Mesendoderm (in vitro differentiated cells): Measurements from ENCODE around the gene RELB.
"Not testable (repeated sequence)": the region's sequence is repeated elsewhere in the genome, so short reads cannot be mapped to it uniquely, and the experiment has no call there.

Experiments
- DNase-seq: peaks from one replicate; pipeline ENCODE4 v3.0.0; 2013
- H2AK5ac ChIP-seq: 2 replicates; pipeline ENCODE4 v1.6.1; 2013; ENCODE audit warnings: low read length, inconsistent platforms
- H2BK120ac ChIP-seq: 2 replicates; pipeline ENCODE4 v1.6.1; 2013; ENCODE audit warnings: low read depth, mild to moderate bottlenecking, low read length, moderate library complexity, mixed read lengths
- H2BK15ac ChIP-seq: replicated peaks from 2 replicates; pipeline ENCODE4 v1.6.1; 2013; ENCODE audit warnings: low read depth, mild to moderate bottlenecking, moderate library complexity
- H2BK5ac ChIP-seq: 2 replicates; pipeline ENCODE4 v1.6.1; 2013; ENCODE audit warnings: low read length, inconsistent platforms
- H3K18ac ChIP-seq: 2 replicates; pipeline ENCODE4 v1.6.1; 2013; ENCODE audit warnings: mild to moderate bottlenecking, low read length, mixed read lengths
- H3K23ac ChIP-seq: one replicate; pipeline ENCODE4 v1.6.1; 2013; ENCODE audit warnings: low read length
- H3K27ac ChIP-seq: 2 replicates; pipeline ENCODE4 v1.5.1; 2013; ENCODE audit warnings: low read depth, mild to moderate bottlenecking, inconsistent platforms, low read length, moderate library complexity
- H3K27me3 ChIP-seq: 2 replicates; pipeline ENCODE4 v1.6.1; 2013; ENCODE audit warnings: low read length, control low read depth, mild to moderate bottlenecking, inconsistent platforms; ENCODE audit not compliant: insufficient read depth, poor library complexity
- H3K36me3 ChIP-seq: 2 replicates; pipeline ENCODE4 v1.6.1; 2013; ENCODE audit warnings: low read length, inconsistent platforms; ENCODE audit not compliant: control insufficient read depth, insufficient read depth
- H3K4ac ChIP-seq: one replicate; pipeline ENCODE4 v1.6.1; 2013; ENCODE audit warnings: low read depth, mild to moderate bottlenecking, low read length, moderate library complexity
- H3K4me1 ChIP-seq: 2 replicates; pipeline ENCODE4 v1.6.1; 2013; ENCODE audit warnings: low read depth, low read length, inconsistent platforms; ENCODE audit not compliant: control insufficient read depth
- H3K4me2 ChIP-seq: 2 replicates; pipeline ENCODE4 v1.6.1; 2013; ENCODE audit warnings: low read length
- H3K4me3 ChIP-seq: 2 replicates; pipeline ENCODE4 v1.5.1; 2013; ENCODE audit warnings: mild to moderate bottlenecking, low read length
- H3K56ac ChIP-seq: one replicate; pipeline ENCODE4 v1.6.1; 2013; ENCODE audit warnings: low read length
- H3K79me1 ChIP-seq: 2 replicates; pipeline ENCODE4 v1.6.1; 2013; ENCODE audit warnings: low read length, inconsistent platforms
- H3K79me2 ChIP-seq: 2 replicates; pipeline ENCODE4 v1.6.1; 2013; ENCODE audit warnings: mild to moderate bottlenecking, low read length; ENCODE audit not compliant: control insufficient read depth, insufficient read depth
- H3K9ac ChIP-seq: 2 replicates; pipeline ENCODE4 v1.6.1; 2013; ENCODE audit warnings: low read length, inconsistent platforms
- H4K5ac ChIP-seq: one replicate; pipeline ENCODE4 v1.6.1; 2013; ENCODE audit warnings: low read length
- H4K8ac ChIP-seq: one replicate; pipeline ENCODE4 v1.6.1; 2013; ENCODE audit warnings: low read depth, mild to moderate bottlenecking, control low read depth, low read length, moderate library complexity
- WGBS: extraction: QIAGEN DNeasy Blood & Tissue Kit; methylation state at CpG from one replicate; pipeline ENCODE4 v1.1.7; 2013; ENCODE audit warnings: low lambda C conversion rate, missing lambda C conversion rate; ENCODE audit not compliant: insufficient coverage; ENCODE audit errors: extremely low coverage; 5-methylcytosine and 5-hydroxymethylcytosine counted together

The RELB gene

DNA sequence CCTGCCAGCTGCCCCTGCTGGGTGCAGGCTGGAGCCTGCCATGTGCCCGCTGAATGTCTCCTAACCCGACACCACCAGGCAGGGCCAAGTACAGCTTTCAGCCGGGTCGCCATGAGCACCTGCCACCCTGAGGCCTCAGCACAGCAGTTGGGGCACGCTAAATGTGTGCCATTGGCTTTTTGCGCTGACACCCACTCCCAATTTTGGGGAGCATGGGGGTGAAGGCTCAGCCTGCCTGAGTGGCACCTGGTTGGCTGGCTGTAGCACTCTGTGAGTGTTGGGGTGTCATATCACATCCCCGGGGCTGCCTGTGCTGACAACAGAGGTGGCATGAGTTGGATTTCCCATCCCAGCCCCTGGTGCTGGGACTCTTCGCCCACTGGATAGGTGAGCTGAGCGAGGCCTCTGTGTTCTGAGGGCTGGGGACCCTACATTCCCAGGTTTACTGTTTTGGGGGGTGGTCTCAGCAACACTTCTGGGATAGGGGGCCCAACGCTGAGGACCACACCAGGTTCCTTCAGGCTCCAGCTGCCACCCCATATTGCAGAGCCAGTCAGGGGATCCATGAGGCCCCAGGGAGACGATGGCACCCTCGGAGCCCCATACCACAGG is 7.2 kb upstream of the RELB start:
- no peak overlapping the region for H3K4me3 ChIP-seq
- H4K8ac ChIP-seq = no peak overlapping the region
- no peak overlapping the region for H3K4ac ChIP-seq
- no peak overlapping the region for H3K27ac ChIP-seq
- H2BK120ac ChIP-seq = no peak overlapping the region
- no peaks in the 10 kb centered on the region for H3K36me3 ChIP-seq
- no peak overlapping the region for H3K9ac ChIP-seq
- H2BK15ac ChIP-seq = no peak overlapping the region
- no peaks in the 10 kb centered on the region for H3K4me1 ChIP-seq
- H4K5ac ChIP-seq = no peak overlapping the region
- H3K23ac ChIP-seq = no peak overlapping the region
- H2AK5ac ChIP-seq = no peak overlapping the region
- no CpG with 5 or more reads among the region's 12 CpGs for WGBS
- H3K79me1 ChIP-seq = no peaks in the 10 kb centered on the region
- no peak overlapping the region for H3K4me2 ChIP-seq
- no peak overlapping the region for H3K18ac ChIP-seq
- no peak overlapping the region for H3K56ac ChIP-seq
- no peak for DNase-seq
- no peak overlapping the region for H2BK5ac ChIP-seq
- H3K79me2 ChIP-seq = no peaks in the 10 kb centered on the region
- no peaks in the 10 kb centered on the region for H3K27me3 ChIP-seq

DNA sequence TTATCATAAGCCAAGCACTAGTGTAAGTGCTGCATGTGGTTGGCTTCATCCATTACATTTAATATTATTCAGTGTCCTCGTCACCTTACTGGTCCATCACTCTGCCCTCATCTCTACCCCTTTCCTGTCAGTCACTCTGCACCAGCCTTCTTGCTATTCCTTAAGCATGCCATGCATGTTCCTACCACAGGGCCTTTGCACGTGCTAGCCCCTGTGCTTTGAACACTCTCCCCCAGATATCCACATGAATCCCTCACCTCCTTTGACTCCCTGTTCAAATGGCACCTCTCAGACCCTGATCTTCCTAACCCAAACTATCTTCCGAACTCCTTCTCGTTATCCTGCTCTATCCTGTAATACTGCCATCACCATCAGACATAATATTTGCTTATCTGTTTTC is 3.2 kb upstream of the RELB start:
- Histone ChIP-seq H2BK5ac (no peak overlapping the region), H2BK120ac (no peak overlapping the region), H3K56ac (no peak overlapping the region), H3K4ac (no peak overlapping the region), H3K79me2 (no peaks in the 10 kb centered on the region), H3K79me1 (no peaks in the 10 kb centered on the region), H2AK5ac (no peak overlapping the region), H3K4me2 (no peak overlapping the region), H3K27me3 (no peaks in the 10 kb centered on the region), H3K23ac (no peak overlapping the region), H3K36me3 (no peaks in the 10 kb centered on the region), H4K5ac (no peak overlapping the region), H3K4me1 (no peaks in the 10 kb centered on the region), H4K8ac (no peak overlapping the region), H3K4me3 (no peak overlapping the region), H3K27ac (no peak overlapping the region), H3K9ac (no peak overlapping the region), H3K18ac (no peak overlapping the region), H2BK15ac (no peak overlapping the region)
- DNase-seq = no peak
- no CpG with 5 or more reads among the region's 4 CpGs for WGBS

DNA sequence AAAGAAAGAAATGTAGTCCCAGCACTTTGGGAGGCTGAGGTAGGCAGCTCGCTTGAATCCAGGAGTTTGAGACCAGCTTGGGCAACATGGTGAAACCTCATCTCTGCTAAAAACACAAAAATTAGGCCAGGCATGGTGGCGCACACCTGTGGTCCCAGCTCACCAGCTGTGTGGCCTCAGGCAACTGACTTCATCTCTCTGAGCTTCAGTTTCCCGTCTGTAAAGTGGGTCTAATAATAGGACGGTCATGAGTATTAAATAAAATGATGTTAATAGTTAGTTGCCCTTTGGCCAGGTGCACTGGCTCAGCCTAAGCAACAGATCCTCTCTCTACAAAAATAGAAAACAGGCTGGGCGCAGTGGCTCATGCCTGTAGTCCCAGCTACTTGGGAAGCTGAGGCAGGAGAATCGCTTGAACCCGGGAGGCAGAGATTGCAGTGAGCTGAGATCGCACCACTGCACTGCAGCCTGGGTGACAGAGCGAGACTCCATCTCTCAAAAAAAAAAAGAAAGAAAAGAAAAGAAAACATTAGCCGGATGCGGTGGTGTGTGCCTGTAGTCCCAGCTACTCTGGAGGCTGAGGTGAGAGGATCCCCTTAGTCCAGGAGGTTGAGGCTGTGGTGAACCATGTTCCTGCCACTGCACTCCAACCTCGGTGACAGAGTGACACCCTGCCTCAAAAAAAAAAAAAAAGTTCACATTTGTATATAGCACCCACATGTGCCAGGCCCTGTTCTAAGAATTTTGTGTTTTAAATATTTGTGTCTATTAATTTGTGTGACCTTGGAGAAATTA is 1.9 kb upstream of the RELB start:
- H3K4me3 ChIP-seq, H3K4ac ChIP-seq: not testable (repeated sequence)

DNA sequence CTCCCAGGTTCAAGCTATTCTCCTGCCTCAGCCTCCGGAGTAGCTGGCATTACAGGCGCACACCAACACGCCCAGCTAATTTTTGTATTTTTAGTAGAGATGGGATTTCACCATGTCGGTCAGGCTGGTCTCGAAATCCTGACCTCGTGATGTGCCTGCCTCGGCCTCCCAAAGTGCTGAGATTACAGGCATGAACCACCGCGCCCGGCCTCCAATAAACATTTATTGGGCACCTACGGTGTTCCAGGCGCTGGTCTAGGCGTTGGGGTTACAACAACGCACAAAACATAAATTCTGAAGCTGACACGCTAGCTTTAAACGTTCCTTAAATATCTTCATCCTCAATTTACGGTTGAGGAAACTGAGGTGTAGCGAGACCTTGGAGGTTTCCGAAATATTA is 599 bp upstream of the RELB start:
- H3K36me3 ChIP-seq, H4K8ac ChIP-seq, H3K4ac ChIP-seq, H3K18ac ChIP-seq, H3K27me3 ChIP-seq, H3K23ac ChIP-seq, H3K27ac ChIP-seq, H2AK5ac ChIP-seq, H3K79me2 ChIP-seq, H3K79me1 ChIP-seq, H3K4me2 ChIP-seq, H3K4me3 ChIP-seq, H3K9ac ChIP-seq, DNase-seq, H3K56ac ChIP-seq, H2BK15ac ChIP-seq, H4K5ac ChIP-seq, H3K4me1 ChIP-seq, H2BK120ac ChIP-seq, H2BK5ac ChIP-seq: not testable (repeated sequence)
- WGBS = no CpG with 5 or more reads among the region's 19 CpGs

More for the DNA sequence above, 1.9 kb upstream of the RELB start:
- no CpG with 5 or more reads among the region's 12 CpGs for WGBS
- DNase-seq, H3K27ac ChIP-seq, H4K8ac ChIP-seq, H3K4me1 ChIP-seq, H3K4me2 ChIP-seq, H3K56ac ChIP-seq, H4K5ac ChIP-seq, H2BK120ac ChIP-seq, H2BK5ac ChIP-seq, H3K18ac ChIP-seq, H3K9ac ChIP-seq, H2BK15ac ChIP-seq, H3K79me1 ChIP-seq, H2AK5ac ChIP-seq, H3K36me3 ChIP-seq, H3K27me3 ChIP-seq, H3K23ac ChIP-seq, H3K79me2 ChIP-seq: not testable (repeated sequence)

DNA sequence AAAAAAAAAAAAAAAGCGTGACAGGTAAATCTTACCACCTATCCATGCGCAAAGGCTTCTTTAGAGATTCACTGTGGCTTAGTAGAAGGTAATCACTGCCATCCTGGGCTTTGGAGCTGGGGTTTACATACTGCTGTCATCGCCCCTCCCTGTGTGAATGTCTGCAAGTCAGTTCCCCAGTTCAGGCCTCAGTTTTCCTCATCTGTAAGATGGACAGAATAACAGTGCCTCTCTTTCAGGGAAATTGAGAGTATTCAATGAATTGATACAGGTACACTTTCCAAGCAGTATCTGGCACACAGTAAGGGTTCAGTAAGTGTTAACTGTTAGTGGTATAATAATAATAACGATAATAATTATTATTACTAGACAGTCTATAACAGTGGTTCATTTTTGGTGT is 2.2 kb downstream of the RELB start:
- Histone ChIP-seq H4K5ac (no peak overlapping the region), H2BK120ac (no peak overlapping the region), H2BK15ac (no peak overlapping the region), H3K27me3 (no peaks in the 10 kb centered on the region), H3K27ac (no peak overlapping the region), H3K36me3 (no peaks in the 10 kb centered on the region), H3K4me1 (no peaks in the 10 kb centered on the region), H3K18ac (no peak overlapping the region), H4K8ac (no peak overlapping the region), H3K23ac (no peak overlapping the region), H3K4ac (no peak overlapping the region), H3K56ac (no peak overlapping the region), H3K9ac (no peak overlapping the region), H3K4me3 (no peak overlapping the region), H3K79me1 (no peaks in the 10 kb centered on the region), H3K4me2 (no peak overlapping the region), H3K79me2 (no peaks in the 10 kb centered on the region), H2BK5ac (no peak overlapping the region), H2AK5ac (no peak overlapping the region)
- WGBS = 100% methylated on average over 1 of the region's 4 CpGs
- DNase-seq = no peak
